OCI-LY3 (cell line): ENCODE data around the gene NCOA1.
"Not testable (repeated sequence)": the region's sequence is repeated elsewhere in the genome, so short reads cannot be mapped to it uniquely, and the experiment has no call there.

Experiments used
- H2AFZ ChIP-seq: fragments of 200-600, 300-600 bp; shearing (Covaris generic); 2 replicates; pipeline ENCODE4 v1.6.0; 2014; ENCODE audit warnings: antibody characterized with exemption, low read depth, low read length
- H3K27ac ChIP-seq: fragments of 200-600, 300-600 bp; sonication (generic); 2 replicates; pipeline ENCODE4 v1.5.1; 2014; ENCODE audit warnings: mild to moderate bottlenecking, low read length, moderate library complexity, mixed read lengths
- H3K27me3 ChIP-seq: fragments of 200-600, 300-600 bp; sonication (generic); 2 replicates; pipeline ENCODE4 v1.6.1; 2014; ENCODE audit warnings: low read depth, low read length, mixed read lengths
- H3K36me3 ChIP-seq: fragments of 200-600, 300-600 bp; sonication (generic); replicated peaks from 2 replicates; pipeline ENCODE3; 2014; ENCODE audit warnings: low read depth, low read length, mixed read lengths
- H3K4me1 ChIP-seq: fragments of 300-600, 200-600 bp; sonication (generic); 2 replicates; pipeline ENCODE4 v1.6.1; 2014; ENCODE audit warnings: low read length, mixed read lengths
- H3K4me2 ChIP-seq: fragments of 200-600, 300-600 bp; sonication (generic); 2 replicates; pipeline ENCODE4 v1.6.1; 2014; ENCODE audit warnings: low read length, mixed read lengths
- H3K4me3 ChIP-seq: fragments of 300-600, 200-600 bp; sonication (generic); 2 replicates; pipeline ENCODE4 v1.5.1; 2014; ENCODE audit warnings: antibody characterized with exemption, mild to moderate bottlenecking, low read length, moderate library complexity
- H3K79me2 ChIP-seq: fragments of 300-600, 200-600 bp; shearing (Covaris generic); 2 replicates; pipeline ENCODE4 v1.6.1; 2014; ENCODE audit warnings: mild to moderate bottlenecking, low read length, mixed read lengths
- H3K9ac ChIP-seq: fragments of 300-600, 200-600 bp; shearing (Covaris generic); 2 replicates; pipeline ENCODE4 v1.6.0; 2014; ENCODE audit warnings: mild to moderate bottlenecking, low read length, moderate library complexity
- H3K9me3 ChIP-seq: fragments of 200-600, 300-600 bp; shearing (Covaris generic); 2 replicates; pipeline ENCODE4 v1.6.1; 2014; ENCODE audit warnings: low read length, mixed read lengths; ENCODE audit not compliant: insufficient read depth
- H4K20me1 ChIP-seq: fragments of 200-600, 300-600 bp; sonication (generic); 2 replicates; pipeline ENCODE4 v1.6.1; 2016; ENCODE audit warnings: low read length, mixed read lengths; ENCODE audit not compliant: insufficient read depth
- EZH2phosphoT487 ChIP-seq: fragments of 200-600 bp; shearing (Covaris generic); IDR thresholded peaks from 2 replicates; pipeline ENCODE4 v1.6.1; 2018; ENCODE audit warnings: antibody characterized with exemption, mixed run types, low read depth
- TF ChIP-seq, protein P1 (sequence below): fragments of 200-600, 300-600 bp; sonication (generic); IDR thresholded peaks from 2 replicates; pipeline ENCODE4 v1.5.1; 2014; ENCODE audit warnings: antibody characterized with exemption, low read length, low read depth

The NCOA1 gene

DNA sequence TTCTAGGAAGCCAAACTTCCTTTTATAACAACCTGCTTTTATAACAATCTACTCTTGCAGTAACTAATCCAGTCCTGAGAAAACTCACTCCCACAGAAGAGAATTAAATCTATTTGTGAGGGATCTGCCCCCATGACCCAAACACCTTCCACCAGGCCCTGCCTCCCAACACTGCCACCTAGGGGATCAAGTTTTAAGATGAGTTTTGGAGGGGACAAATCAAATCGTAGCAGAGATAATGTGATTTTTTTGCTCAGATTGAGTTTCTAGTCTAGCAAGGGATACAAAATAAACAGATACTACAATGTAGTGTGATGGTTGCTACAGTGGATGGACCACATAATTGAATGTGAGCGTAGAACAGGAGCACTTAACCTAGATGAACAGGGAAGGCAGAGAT, 52.2 kb downstream of the NCOA1 start:
- TF ChIP-seq, protein P1, sequence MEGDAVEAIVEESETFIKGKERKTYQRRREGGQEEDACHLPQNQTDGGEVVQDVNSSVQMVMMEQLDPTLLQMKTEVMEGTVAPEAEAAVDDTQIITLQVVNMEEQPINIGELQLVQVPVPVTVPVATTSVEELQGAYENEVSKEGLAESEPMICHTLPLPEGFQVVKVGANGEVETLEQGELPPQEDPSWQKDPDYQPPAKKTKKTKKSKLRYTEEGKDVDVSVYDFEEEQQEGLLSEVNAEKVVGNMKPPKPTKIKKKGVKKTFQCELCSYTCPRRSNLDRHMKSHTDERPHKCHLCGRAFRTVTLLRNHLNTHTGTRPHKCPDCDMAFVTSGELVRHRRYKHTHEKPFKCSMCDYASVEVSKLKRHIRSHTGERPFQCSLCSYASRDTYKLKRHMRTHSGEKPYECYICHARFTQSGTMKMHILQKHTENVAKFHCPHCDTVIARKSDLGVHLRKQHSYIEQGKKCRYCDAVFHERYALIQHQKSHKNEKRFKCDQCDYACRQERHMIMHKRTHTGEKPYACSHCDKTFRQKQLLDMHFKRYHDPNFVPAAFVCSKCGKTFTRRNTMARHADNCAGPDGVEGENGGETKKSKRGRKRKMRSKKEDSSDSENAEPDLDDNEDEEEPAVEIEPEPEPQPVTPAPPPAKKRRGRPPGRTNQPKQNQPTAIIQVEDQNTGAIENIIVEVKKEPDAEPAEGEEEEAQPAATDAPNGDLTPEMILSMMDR = peak; percentile 77
- no peak for TF ChIP-seq EZH2phosphoT487
- Histone ChIP-seq H3K4me1 (peaks cover 24% of the 10 kb centered on the region), H3K9me3 (peaks cover 9% of the 10 kb centered on the region; the same call in 1 of the 2 replicates), H3K9ac (no peak overlapping the region), H2AFZ (no peak overlapping the region), H4K20me1 (no peaks in the 10 kb centered on the region), H3K79me2 (no peaks in the 10 kb centered on the region), H3K4me2 (0 out of 2 replicates have a peak overlapping the region, but pooled peaks have one; percentile 20), H3K27me3 (no peaks in the 10 kb centered on the region), H3K4me3 (no peak overlapping the region), H3K36me3 (peaks cover 3% of the 10 kb centered on the region), H3K27ac (no peak overlapping the region)

GRCh38 chr2:24544456-24545115, 53.5 kb downstream of the NCOA1 start:
- no peaks in the 10 kb centered on the region for H3K36me3 ChIP-seq
- H3K9me3 ChIP-seq = peaks cover 6% of the 10 kb centered on the region; the same call in 1 of the 2 replicates
- no peak for TF ChIP-seq EZH2phosphoT487
- TF ChIP-seq, protein P1 = no peak
- H3K4me1 ChIP-seq = peaks cover 10% of the 10 kb centered on the region
- H3K79me2 ChIP-seq = no peaks in the 10 kb centered on the region
- no peak overlapping the region for H3K4me2 ChIP-seq
- no peak overlapping the region for H3K4me3 ChIP-seq
- H3K27ac ChIP-seq = no peak overlapping the region
- no peaks in the 10 kb centered on the region for H4K20me1 ChIP-seq
- no peak overlapping the region for H3K9ac ChIP-seq
- H2AFZ ChIP-seq = no peak overlapping the region
- H3K27me3 ChIP-seq = no peaks in the 10 kb centered on the region

GRCh38 chr2:24546669-24547068, 55.6 kb downstream of the NCOA1 start:
- no peak overlapping the region for H3K27ac ChIP-seq
- peaks cover 8% of the 10 kb centered on the region; the same call in 1 of the 2 replicates for H3K4me1 ChIP-seq
- H3K36me3 ChIP-seq = no peaks in the 10 kb centered on the region
- no peaks in the 10 kb centered on the region for H4K20me1 ChIP-seq
- no peaks in the 10 kb centered on the region for H3K27me3 ChIP-seq
- H3K9ac ChIP-seq = no peak overlapping the region
- peaks cover 2% of the 10 kb centered on the region; the same call in 1 of the 2 replicates for H3K79me2 ChIP-seq
- no peak overlapping the region for H3K4me2 ChIP-seq
- no peak overlapping the region for H3K4me3 ChIP-seq
- H3K9me3 ChIP-seq = peaks cover 6% of the 10 kb centered on the region; the same call in 1 of the 2 replicates
- TF ChIP-seq EZH2phosphoT487 = no peak
- TF ChIP-seq, protein P1 = no peak
- no peak overlapping the region for H2AFZ ChIP-seq

DNA sequence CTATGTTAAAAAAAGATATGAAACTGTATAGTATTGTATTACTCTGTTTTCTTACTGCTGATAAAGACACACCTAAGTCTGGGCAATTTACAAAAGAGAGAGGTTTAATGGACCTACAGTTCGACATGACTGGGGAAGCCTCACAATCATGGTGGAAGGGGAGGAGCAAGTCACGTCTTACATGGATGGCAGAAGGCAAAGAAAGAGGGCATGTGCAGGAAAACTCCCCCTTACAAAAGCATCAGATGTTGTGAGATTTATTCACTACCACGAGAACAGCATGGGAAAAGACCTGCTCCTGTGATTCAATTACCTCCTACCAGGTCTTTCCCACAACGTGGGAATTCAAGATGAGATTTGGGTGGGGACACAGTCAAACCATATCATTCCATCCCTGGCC, 57.0 kb downstream of the NCOA1 start:
- Histone ChIP-seq H3K4me1 (peaks cover 5% of the 10 kb centered on the region; the same call in 1 of the 2 replicates), H3K27ac (no peak overlapping the region), H3K4me3 (no peak overlapping the region), H3K27me3 (no peaks in the 10 kb centered on the region), H3K9ac (no peak overlapping the region), H2AFZ (no peak overlapping the region), H3K4me2 (no peak overlapping the region), H3K79me2 (peaks cover 7% of the 10 kb centered on the region; the same call in 1 of the 2 replicates), H3K36me3 (no peaks in the 10 kb centered on the region), H3K9me3 (peaks cover 6% of the 10 kb centered on the region; the same call in 1 of the 2 replicates), H4K20me1 (no peaks in the 10 kb centered on the region)
- TF ChIP-seq, protein P1 = no peak
- no peak for TF ChIP-seq EZH2phosphoT487

DNA sequence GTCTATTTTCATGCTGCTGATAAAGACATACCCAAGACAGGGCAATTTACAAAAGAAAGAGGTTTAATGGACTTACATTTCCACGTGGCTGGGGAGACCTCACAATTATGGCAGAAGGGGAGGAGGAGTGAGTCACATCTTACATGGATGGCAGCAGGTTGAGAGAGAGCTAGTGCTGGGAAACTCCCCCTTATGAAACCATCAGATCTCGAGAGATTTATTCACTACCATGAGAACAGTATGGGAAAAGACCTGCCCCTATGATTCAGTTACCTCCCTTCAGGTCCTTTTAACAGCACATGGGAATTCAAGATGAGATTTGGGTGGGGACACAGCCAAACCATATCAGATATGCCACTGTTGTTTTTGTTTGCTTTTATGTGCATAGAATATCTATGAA, 59.2 kb downstream of the NCOA1 start:
- H3K9me3 ChIP-seq, H3K36me3 ChIP-seq, H4K20me1 ChIP-seq, H3K79me2 ChIP-seq, H3K4me3 ChIP-seq, H3K27me3 ChIP-seq, H3K4me1 ChIP-seq, H3K9ac ChIP-seq, H3K27ac ChIP-seq, H2AFZ ChIP-seq, H3K4me2 ChIP-seq: not testable (repeated sequence)
